Activated CD4-positive, alpha-beta T cell treated with anti-CD3 and anti-CD28 coated beads, Interleukin-2, amount 10 ng/mL, durations not matched to agents 7 days and 5 days (primary cell): ENCODE measurements around the gene HNRNPD. TPM values are rescaled to one million over a fixed set of nuclear protein-coding genes. Genes with fewer than 3 reads are reported as not detected.
"Not testable (repeated sequence)": the region's sequence is repeated elsewhere in the genome, so short reads cannot be mapped to it uniquely, and the experiment has no call there.

Experiments
- CTCF ChIA-PET: fragments of 350-600 bp; sonication (Branson Sonifier 250); formaldehyde crosslinking; loops from one replicate; lab custom pipeline; 2021; ENCODE audit warnings: antibody characterized with exemption; lab: Charles Lee
- POLR2A ChIA-PET: fragments of 350-600 bp; sonication (Branson Sonifier 250); formaldehyde crosslinking; loops from one replicate; lab custom pipeline; 2021; ENCODE audit warnings: antibody characterized with exemption; lab: Charles Lee
- DNase-seq: peaks from one replicate; pipeline ENCODE4 v3.0.0-alpha.2; 2020
- H3K27ac Mint-ChIP-seq: one replicate; pipeline ENCODE4 v1.8.0; 2021; ENCODE audit warnings: mild to moderate bottlenecking, moderate library complexity, mixed read lengths
- H3K27me3 Mint-ChIP-seq: one replicate; pipeline ENCODE4 v1.8.0; 2021; ENCODE audit warnings: mixed read lengths
- H3K36me3 Mint-ChIP-seq: one replicate; pipeline ENCODE4 v1.8.0; 2021; ENCODE audit warnings: low read depth, mixed read lengths
- H3K4me1 Mint-ChIP-seq: one replicate; pipeline ENCODE4 v1.8.0; 2021; ENCODE audit warnings: mixed read lengths
- H3K4me3 Mint-ChIP-seq: one replicate; pipeline ENCODE4 v1.8.0; 2021; ENCODE audit warnings: mild to moderate bottlenecking, moderate library complexity, mixed read lengths
- H3K9me3 Mint-ChIP-seq: one replicate; pipeline ENCODE4 v1.8.0; 2021; ENCODE audit warnings: mixed read lengths
- total RNA-seq, 2 experiments: library from RNA; stranded (reverse); gene quantifications; one replicate each; pipeline ENCODE4 v1.2.3, GENCODE V29; 2021

HNRNPD gene
- total RNA-seq, 2 experiments from 2014 or later: 368 to 430 TPM

DNA sequence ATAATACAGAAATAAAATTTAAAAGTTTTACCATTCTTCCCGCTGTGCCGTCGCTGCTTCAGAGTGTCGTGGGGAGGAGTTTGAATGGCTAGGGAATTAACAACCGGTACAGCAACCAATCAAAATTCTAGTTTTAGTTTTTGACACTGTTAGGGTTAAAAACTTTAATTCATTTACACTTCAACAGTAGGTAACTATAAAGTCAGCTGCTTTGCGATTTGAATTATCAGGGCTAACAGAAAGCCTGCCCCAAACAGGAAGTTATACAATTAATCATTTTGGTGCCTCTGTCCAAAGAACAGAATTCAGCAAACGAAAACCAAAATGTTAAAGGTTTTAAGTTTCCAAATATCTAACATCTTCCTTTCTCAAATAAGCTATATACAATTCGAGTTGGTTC lies 2.3 kb downstream of the HNRNPD start:
- Mint-ChIP-seq H3K27ac (peak overlapping the region; percentile 97), H3K9me3 (no peaks in the 10 kb centered on the region), H3K4me1 (peaks cover 54% of the 10 kb centered on the region), H3K4me3 (peak overlapping the region; percentile 97), H3K36me3 (peaks cover 71% of the 10 kb centered on the region), H3K27me3 (no peaks in the 10 kb centered on the region)
- no peak for DNase-seq
- POLR2A ChIA-PET: interaction anchor here (1.3 kb wide), 1 partner anchor 58 kb away, joined by 3 read pairs; no protein-coding TSS in a partner anchor
- CTCF ChIA-PET: interaction anchor here (4.9 kb wide), 1 partner anchor 58 kb away, joined by 27 read pairs; the partner anchor contains the start of gene HNRNPDL

DNA sequence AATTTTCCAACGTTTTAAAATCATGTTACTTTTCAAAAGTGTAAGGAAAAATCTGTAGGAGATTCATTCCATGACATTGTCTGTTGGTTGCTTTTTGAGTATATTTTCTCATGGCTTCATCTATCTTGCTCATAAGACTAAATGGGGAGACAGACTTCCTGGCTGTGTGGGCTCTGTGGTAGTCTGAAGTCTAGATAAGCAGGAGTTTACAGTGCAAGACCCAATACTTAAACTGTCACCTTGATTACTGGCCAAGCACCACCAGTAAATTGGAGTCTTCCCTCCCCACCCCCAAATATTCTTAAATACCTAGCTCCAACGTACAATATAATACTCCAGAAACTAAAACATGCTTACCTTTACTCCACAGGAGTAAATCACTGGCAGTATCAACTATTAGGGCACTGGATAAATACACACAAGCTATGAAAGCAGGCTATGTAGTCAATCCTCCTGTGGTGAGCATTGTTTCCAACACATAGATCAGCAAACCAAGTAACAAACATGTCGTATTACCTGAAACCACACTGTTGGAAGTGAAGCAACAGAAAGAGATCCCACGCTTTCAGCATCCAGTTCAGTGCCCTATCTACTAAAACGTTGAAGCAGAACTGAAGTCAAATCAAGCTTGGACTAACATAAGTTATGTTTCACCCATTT lies 6.2 kb downstream of the HNRNPD start:
- H3K27ac Mint-ChIP-seq: no peak overlapping the region
- CTCF ChIA-PET: interaction anchor here (0.6 to 3.1 kb wide), 3 partner anchors 24 to 68 kb away, joined by 3 to 16 read pairs (median 3); no protein-coding TSS in a partner anchor
- POLR2A ChIA-PET: interaction anchor here (0.7 kb wide), 1 partner anchor 25 kb away, joined by 3 read pairs; no protein-coding TSS in a partner anchor
- peaks cover 76% of the 10 kb centered on the region for H3K4me1 Mint-ChIP-seq
- H3K9me3 Mint-ChIP-seq: no peaks in the 10 kb centered on the region
- DNase-seq: no peak
- peaks cover 78% of the 10 kb centered on the region for H3K36me3 Mint-ChIP-seq
- H3K27me3 Mint-ChIP-seq: no peaks in the 10 kb centered on the region
- peak overlapping the region; percentile 20 for H3K4me3 Mint-ChIP-seq

DNA sequence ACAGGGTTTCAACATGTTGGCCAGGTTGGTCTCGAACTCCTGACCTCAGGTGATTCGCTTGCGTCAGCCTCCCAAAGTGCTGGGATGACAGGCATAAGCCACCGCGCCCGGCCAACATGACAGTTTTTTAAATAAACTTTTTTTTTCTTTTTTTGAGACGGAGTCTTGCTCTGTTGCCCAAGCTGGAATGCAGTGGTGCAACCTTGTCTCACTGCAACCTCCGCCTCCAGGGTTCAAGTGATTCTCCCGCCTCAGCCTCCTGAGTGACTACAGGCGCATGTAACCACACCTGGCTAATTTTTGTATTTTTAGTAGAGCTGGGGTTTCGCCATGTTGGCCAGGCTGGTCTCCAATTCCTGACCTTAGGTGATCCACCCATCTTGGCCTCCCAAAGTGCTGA lies 7.4 kb downstream of the HNRNPD start:
- Mint-ChIP-seq H3K36me3 (peaks cover 72% of the 10 kb centered on the region), H3K4me1 (peaks cover 84% of the 10 kb centered on the region)
- H3K27me3 Mint-ChIP-seq, H3K27ac Mint-ChIP-seq, H3K9me3 Mint-ChIP-seq, DNase-seq, H3K4me3 Mint-ChIP-seq: not testable (repeated sequence)
- ChIA-PET CTCF (interaction anchor here (0.6 to 3.1 kb wide), 5 partner anchors 9 to 626 kb away, joined by 3 to 16 read pairs (median 3); no protein-coding TSS in a partner anchor), POLR2A (interaction anchor here (0.6 kb wide), 1 partner anchor 55 kb away, joined by 5 read pairs; no protein-coding TSS in a partner anchor)

DNA sequence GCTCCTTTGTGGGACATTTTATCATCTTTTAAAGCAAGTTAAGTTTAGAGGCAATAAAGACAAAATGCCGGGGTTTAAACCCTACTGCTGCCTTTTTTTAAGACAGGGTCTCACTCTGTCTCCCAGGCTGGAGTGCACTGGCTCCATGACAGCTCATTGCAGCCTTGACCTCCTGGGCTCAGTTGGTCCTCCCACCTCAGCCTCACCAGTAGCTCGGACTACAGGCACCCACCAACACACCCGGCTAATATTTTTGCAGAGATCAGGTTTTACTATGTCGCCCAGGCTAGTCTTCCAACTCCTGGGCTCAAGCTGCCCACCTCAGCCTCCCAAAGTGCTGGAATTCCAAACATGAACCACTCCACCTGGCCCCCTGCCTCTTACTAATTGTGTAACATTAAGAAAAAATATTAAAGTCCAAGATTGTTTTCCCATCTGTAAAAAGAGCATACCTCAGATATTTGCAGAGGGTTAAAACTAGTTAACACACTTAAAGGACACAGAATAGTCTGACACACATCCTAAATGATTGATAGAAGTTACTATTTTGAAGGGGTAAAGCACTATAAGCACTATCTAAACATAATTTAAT lies 9.8 kb downstream of the HNRNPD start:
- ChIA-PET CTCF (interaction anchor here (1.2 kb wide), 1 partner anchor 892 kb away, joined by 3 read pairs; the partner anchor contains the start of gene RASGEF1B), POLR2A (no interaction called here)
- Mint-ChIP-seq H3K4me1 (peaks cover 84% of the 10 kb centered on the region), H3K4me3 (no peak overlapping the region), H3K27me3 (no peaks in the 10 kb centered on the region), H3K36me3 (peaks cover 59% of the 10 kb centered on the region), H3K9me3 (no peaks in the 10 kb centered on the region), H3K27ac (no peak overlapping the region)
- DNase-seq: no peak

DNA sequence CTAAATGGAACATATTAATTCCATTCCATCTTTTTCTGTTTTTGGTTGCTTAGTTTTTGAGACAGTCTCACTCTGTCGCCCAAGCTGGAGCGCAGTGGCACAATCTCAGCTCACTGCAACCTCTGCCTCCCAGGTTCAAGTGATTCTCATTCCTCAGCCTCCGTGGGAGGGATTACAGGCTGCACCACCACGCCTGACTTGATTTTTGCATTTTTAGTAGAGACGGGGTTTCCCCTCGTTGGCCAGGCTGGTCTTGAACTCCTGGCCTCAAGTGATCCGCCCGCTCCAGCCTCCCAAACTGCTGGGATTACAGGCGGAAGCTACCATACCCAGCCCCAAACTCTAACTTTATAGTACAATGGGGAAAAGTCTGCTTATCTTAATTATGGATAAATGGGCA lies 11.2 kb downstream of the HNRNPD start:
- POLR2A ChIA-PET: no interaction called here
- H3K27ac Mint-ChIP-seq: peak overlapping the region; percentile 36
- no peaks in the 10 kb centered on the region for H3K27me3 Mint-ChIP-seq
- CTCF ChIA-PET: interaction anchor here (1.0 to 3.1 kb wide), 3 partner anchors 8 to 67 kb away, joined by 3 to 14 read pairs (median 5); no protein-coding TSS in a partner anchor
- H3K4me3 Mint-ChIP-seq: no peak overlapping the region
- DNase-seq: no peak
- H3K9me3 Mint-ChIP-seq: no peaks in the 10 kb centered on the region
- peaks cover 83% of the 10 kb centered on the region for H3K4me1 Mint-ChIP-seq
- H3K36me3 Mint-ChIP-seq: peaks cover 61% of the 10 kb centered on the region

DNA sequence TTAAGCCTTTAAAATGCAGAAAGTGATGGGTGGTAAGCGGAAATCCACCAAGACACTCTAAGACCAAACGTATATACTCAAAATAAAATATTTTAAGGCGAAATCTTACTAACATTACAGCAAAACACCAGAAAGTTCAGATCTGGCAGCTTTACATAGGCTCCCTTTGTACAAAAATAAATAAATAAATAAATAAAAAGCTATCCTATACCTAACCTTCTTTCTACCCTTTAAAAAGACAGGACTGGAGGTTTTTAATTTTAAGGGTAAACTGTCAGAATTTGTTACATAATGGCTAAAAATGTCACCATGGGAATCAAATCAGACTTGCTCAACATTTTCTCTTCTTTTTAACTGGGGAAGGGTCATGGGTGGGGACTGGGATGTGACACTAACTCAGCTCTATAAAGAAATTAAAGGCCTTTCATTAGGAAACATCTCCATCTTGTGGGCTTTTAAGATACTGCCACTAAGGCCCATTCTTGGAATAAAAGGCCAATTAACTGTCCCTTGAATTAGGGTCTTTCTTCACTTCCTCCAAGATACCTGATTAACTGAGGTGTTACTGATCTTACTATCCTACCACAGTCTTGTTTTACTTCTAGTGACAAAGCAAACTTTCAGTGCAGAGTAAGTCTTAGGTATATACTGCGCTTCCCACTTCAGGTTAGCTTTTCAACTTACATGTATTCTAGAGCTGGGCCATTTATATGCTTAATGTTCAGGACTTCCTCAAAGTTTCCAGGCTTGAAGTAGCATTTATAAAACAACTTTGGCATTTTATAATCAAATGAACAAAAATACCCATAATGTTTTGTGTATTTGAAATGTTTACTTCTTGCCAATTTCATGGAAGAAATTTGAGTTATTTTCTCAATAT lies 13.3 kb downstream of the HNRNPD start:
- ChIA-PET POLR2A (no interaction called here), CTCF (interaction anchor here (0.8 to 3.1 kb wide), 6 partner anchors 10 to 75 kb away, joined by 3 to 14 read pairs (median 4); no protein-coding TSS in a partner anchor)
- peaks cover 65% of the 10 kb centered on the region for H3K36me3 Mint-ChIP-seq
- H3K9me3 Mint-ChIP-seq: no peaks in the 10 kb centered on the region
- H3K27me3 Mint-ChIP-seq: no peaks in the 10 kb centered on the region
- peak overlapping the region; percentile 46 for H3K27ac Mint-ChIP-seq
- H3K4me1 Mint-ChIP-seq: peaks cover 85% of the 10 kb centered on the region
- DNase-seq: no peak
- no peak overlapping the region for H3K4me3 Mint-ChIP-seq

DNA sequence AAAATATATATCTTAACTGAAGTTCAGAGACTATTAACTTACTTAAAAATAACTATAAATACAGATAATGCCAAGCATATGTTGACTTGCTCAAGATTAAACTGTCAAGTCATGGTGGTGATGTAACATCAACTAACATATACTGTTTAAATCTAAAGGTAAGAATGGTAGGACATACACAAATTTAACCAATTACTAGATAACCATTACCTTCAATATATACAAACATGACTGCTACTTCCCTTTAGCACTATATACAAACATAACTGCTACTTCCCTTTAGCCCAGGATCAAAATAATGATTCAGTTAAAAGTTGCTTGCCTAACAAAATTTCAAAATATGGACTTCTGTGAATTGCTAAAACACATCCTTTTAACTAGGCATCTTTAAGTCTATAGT lies 14.9 kb downstream of the HNRNPD start:
- CTCF ChIA-PET: no interaction called here
- H3K27ac Mint-ChIP-seq: no peak overlapping the region

DNA sequence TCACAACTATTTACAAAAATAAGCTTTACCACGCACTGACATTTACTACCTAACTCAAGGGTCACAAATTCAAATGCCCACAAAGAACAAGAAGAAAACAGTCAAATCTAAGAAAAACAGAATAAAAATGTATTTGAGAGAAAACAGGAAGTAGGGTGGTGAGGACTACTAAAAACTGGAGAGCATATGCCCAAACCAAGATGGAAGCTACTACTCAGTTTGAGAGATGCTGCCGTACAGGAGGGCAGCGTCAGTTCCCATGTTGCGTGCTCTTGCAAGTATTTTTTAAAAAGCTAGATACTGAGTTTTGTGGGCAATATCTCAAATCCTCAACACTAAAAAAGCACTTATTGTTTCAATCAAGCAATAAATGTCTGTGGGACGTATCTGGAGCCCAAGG lies 16.2 kb downstream of the HNRNPD start:
- ChIA-PET CTCF (interaction anchor here (1.7 kb wide), 1 partner anchor 72 kb away, joined by 6 read pairs; the partner anchor contains the start of gene HNRNPDL), POLR2A (no interaction called here)
- no peak overlapping the region for H3K27ac Mint-ChIP-seq
- peaks cover 68% of the 10 kb centered on the region for H3K36me3 Mint-ChIP-seq
- H3K9me3 Mint-ChIP-seq: no peaks in the 10 kb centered on the region
- no peaks in the 10 kb centered on the region for H3K27me3 Mint-ChIP-seq
- DNase-seq: no peak
- H3K4me3 Mint-ChIP-seq: no peak overlapping the region
- peaks cover 81% of the 10 kb centered on the region for H3K4me1 Mint-ChIP-seq

More for the DNA sequence above, 14.9 kb downstream of the HNRNPD start:
- Mint-ChIP-seq H3K27me3 (no peaks in the 10 kb centered on the region), H3K4me3 (no peak overlapping the region), H3K9me3 (no peaks in the 10 kb centered on the region), H3K4me1 (peaks cover 79% of the 10 kb centered on the region), H3K36me3 (peaks cover 65% of the 10 kb centered on the region)
- POLR2A ChIA-PET: no interaction called here
- DNase-seq: no peak

DNA sequence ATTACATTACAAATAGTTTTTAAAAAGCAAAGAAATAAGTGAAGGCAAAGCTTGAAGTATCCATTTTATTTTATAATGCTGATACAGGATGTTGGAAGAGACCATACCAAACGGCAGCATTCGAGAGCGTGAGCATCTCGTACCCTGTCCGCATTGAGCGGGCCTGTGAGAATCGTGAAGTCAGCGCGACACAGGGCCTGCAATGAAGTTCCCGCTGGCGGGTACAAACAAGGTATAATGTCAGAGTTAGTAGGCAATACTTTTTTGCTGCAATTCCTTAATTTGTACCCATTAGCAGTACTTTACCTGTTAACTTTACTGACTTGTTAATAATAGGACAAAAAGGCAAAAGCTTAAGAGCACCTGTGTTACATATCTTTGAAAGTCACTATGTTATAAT lies 19.0 kb downstream of the HNRNPD start:
- no peak overlapping the region for H3K4me3 Mint-ChIP-seq
- POLR2A ChIA-PET: interaction anchor here (0.7 kb wide), 1 partner anchor 130 kb away, joined by 3 read pairs; no protein-coding TSS in a partner anchor
- CTCF ChIA-PET: interaction anchor here (0.5 to 2.0 kb wide), 3 partner anchors 70 to 81 kb away, joined by 3 to 5 read pairs (median 5); no protein-coding TSS in a partner anchor

DNA sequence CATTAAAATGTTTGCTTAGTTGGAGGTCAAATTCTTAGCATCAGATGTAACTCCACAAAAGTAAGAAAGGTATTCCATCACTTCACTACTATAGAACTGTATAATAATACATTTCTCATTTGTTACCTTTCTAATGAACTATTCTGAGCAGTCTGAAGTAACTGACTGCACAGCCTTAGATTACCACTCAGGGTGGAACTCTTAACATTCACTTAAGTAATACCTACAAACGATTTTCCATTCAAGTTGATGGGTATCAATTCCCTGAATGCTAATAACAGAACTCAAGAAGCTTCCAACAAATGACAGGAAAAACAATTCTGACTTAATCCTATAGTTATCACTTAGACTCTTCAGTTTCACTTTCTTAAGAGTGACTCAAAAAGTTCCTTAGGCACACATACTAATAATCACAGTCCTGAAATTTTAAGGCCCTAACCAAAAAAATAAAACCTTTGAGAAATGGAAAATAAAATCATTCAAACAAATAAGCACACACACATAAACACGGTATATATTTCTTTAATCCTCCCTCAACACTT lies 20.9 kb downstream of the HNRNPD start:
- no peak for DNase-seq
- Mint-ChIP-seq H3K27ac (peak overlapping the region; percentile 69), H3K36me3 (peaks cover 77% of the 10 kb centered on the region), H3K4me1 (peaks cover 51% of the 10 kb centered on the region), H3K4me3 (no peak overlapping the region), H3K9me3 (no peaks in the 10 kb centered on the region), H3K27me3 (no peaks in the 10 kb centered on the region)
- ChIA-PET POLR2A (no interaction called here), CTCF (interaction anchor here (1.1 kb wide), 1 partner anchor 68 kb away, joined by 3 read pairs; no protein-coding TSS in a partner anchor)

More for the DNA sequence above, 19.0 kb downstream of the HNRNPD start:
- Mint-ChIP-seq H3K9me3 (no peaks in the 10 kb centered on the region), H3K36me3 (peaks cover 78% of the 10 kb centered on the region), H3K27me3 (no peaks in the 10 kb centered on the region), H3K27ac (no peak overlapping the region), H3K4me1 (peaks cover 64% of the 10 kb centered on the region)
- DNase-seq: no peak

DNA sequence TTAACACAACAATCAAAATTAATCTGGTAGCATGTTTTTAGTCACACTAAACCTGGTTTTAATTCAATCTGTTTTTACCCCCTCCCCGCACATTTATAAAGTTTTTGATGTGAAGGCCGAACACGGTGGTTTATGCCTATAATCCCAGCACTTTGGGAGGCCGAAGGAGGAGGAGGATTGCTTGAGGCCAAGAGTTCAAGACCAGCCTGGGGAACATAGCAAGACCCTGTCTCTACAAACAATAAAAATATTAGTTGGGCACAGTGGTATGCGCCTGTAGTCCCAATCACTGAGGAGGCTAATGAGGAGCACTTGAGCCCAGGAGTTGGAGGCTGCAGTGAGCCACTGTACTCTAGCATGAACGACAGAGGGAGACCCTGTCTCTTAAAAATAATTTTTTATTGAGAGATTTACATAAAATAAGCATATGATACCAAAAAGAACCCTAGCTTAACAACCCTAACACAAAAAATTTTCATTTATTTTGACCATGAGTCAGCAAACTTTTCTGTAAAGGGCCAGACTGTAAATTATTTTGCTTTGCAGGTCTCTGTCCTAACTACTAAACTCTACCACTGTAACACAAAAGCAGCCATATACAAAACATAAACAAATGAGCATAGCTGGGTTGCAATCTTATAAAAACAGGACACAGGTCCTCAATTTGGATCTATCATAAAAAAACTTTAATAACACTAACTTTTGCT lies 21.5 kb downstream of the HNRNPD start:
- ChIA-PET CTCF (interaction anchor here (1.1 kb wide), 1 partner anchor 67 kb away, joined by 3 read pairs; no protein-coding TSS in a partner anchor), POLR2A (no interaction called here)
- Mint-ChIP-seq H3K4me3 (no peak overlapping the region), H3K27me3 (no peaks in the 10 kb centered on the region), H3K9me3 (no peaks in the 10 kb centered on the region), H3K27ac (peak overlapping the region; percentile 69), H3K36me3 (peaks cover 73% of the 10 kb centered on the region), H3K4me1 (peaks cover 45% of the 10 kb centered on the region)
- no peak for DNase-seq
